NT2/D1 (cell line): ENCODE data around the gene SLC24A3.

Experiments used
- DNase-seq: peaks from one replicate; pipeline ENCODE4 v3.0.0-alpha.2; 2011; ENCODE audit warnings: low read depth, low spot score
- H3K27me3 ChIP-seq: 2 replicates; pipeline ENCODE4 v1.6.0; 2011; ENCODE audit warnings: mild to moderate bottlenecking; ENCODE audit not compliant: insufficient read length, insufficient read depth
- H3K36me3 ChIP-seq: 2 replicates; pipeline ENCODE4 v1.6.1; 2011; ENCODE audit warnings: mild to moderate bottlenecking, low read length, mixed read lengths; ENCODE audit not compliant: insufficient read depth, insufficient read length
- H3K4me1 ChIP-seq: 2 replicates; pipeline ENCODE4 v1.5.1; 2011; ENCODE audit not compliant: insufficient read depth, insufficient read length
- H3K4me3 ChIP-seq: 2 replicates; pipeline ENCODE4 v1.5.1; 2011; ENCODE audit warnings: low read depth; ENCODE audit not compliant: insufficient read length
- H3K9ac ChIP-seq: 2 replicates; pipeline ENCODE4 v1.6.0; 2011; ENCODE audit warnings: low read depth; ENCODE audit not compliant: insufficient read length
- H3K9me3 ChIP-seq: 2 replicates; pipeline ENCODE4 v1.5.1; 2011; ENCODE audit warnings: mild to moderate bottlenecking, low read length; ENCODE audit not compliant: insufficient read depth
- SUZ12 ChIP-seq: IDR thresholded peaks from 2 replicates; pipeline ENCODE4 v1.6.1; 2011; ENCODE audit not compliant: insufficient read length, insufficient read depth; ENCODE audit errors: extremely low read depth
- YY1 ChIP-seq: IDR thresholded peaks from 2 replicates; pipeline ENCODE4 v1.6.1; 2011; ENCODE audit not compliant: insufficient read length, insufficient read depth
- ZNF274 ChIP-seq: IDR thresholded peaks from 2 replicates; pipeline ENCODE4 v1.6.1; 2011; ENCODE audit warnings: mild to moderate bottlenecking, low read depth, low read length

Gene SLC24A3

DNA sequence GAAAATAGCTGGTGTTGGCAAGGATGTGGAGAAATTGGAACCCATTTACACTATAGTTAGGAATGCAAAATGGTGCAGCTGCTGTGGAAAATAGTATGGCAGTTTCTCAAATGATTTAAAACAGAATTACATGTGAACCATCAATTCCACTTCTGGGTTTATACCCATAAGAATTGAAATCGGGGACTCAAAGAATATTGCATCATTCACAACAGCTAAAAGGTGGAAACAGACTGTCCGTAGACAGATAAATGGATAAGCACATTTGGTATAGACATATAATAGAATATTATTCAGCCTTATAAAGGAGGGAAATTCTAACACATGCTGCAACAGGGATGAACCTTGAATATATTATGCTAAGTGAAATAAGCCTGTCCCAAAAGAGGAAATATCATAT is 355.7 kb downstream of the SLC24A3 start:
- no peak overlapping the region for H3K9ac ChIP-seq
- H3K4me3 ChIP-seq, result no peak overlapping the region
- H3K27me3 ChIP-seq, result no peaks in the 10 kb centered on the region
- no peaks in the 10 kb centered on the region for H3K9me3 ChIP-seq
- TF ChIP-seq SUZ12 (no peak), YY1 (no peak), ZNF274 (no peak)
- no peak for DNase-seq
- H3K36me3 ChIP-seq, result no peaks in the 10 kb centered on the region
- no peaks in the 10 kb centered on the region for H3K4me1 ChIP-seq

DNA sequence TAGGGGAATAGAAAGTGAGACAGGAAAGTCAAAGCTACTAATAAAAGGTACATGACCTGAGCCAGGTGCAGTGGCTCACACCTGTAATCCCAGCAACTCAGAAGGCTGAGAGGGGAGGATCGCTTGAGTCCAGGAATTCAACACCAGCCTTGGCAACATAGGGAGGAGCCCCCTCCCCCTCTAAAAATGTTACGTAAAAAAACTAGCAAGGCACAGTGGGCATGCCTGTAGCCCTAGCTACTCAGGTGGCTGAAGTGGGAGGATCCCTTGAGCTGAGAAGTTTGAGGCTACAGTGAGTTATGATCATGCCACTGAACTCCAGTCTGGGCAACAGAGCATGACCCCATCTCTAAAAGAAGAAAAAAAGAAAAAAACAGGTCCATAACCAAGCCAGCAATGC is 359.6 kb downstream of the SLC24A3 start:
- no peak overlapping the region for H3K9ac ChIP-seq
- H3K9me3 ChIP-seq, result no peaks in the 10 kb centered on the region
- no peaks in the 10 kb centered on the region for H3K27me3 ChIP-seq
- no peak for DNase-seq
- H3K36me3 ChIP-seq, result no peaks in the 10 kb centered on the region
- H3K4me3 ChIP-seq, result no peak overlapping the region
- TF ChIP-seq ZNF274 (no peak), YY1 (no peak), SUZ12 (no peak)
- no peaks in the 10 kb centered on the region for H3K4me1 ChIP-seq

DNA sequence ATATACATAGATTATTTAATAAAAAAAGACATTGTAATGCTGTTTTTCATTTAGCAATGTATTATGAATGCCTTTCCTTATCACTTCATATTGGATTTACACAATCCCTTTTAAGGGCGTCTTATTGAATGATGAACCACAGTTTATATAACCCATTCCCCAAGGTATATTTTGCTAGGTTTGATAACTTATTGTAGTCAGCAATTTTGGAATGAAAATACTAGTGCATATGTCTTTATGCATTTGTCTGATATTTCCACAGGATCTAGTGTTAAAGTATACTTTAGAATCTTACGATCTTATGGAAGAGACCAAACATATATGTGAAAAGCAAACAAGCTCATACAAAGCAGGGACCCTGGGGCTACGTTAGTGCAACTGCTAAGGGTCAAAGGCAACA is 365.2 kb downstream of the SLC24A3 start:
- TF ChIP-seq YY1 (no peak), SUZ12 (no peak), ZNF274 (no peak)
- H3K36me3 ChIP-seq, result no peaks in the 10 kb centered on the region
- H3K27me3 ChIP-seq, result no peaks in the 10 kb centered on the region

DNA sequence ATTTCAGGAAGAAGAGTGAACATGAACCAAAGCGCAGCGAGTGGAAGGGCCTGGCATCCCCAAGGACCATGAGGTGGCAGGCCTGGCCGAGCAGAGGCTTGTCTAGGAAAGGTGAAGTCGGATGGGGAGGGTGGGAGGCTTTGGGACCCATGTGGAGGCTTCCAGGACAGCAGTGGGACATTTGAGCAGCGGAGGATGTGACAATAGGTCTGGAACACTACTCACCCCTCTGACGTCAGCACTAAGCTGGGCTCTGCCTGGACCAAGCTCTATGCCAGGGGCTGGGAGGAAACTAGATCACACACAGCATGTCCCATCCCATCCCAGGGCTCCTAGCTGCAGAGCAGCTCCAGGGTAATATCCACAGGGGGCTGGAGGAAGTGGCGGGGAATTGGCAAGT is 370.3 kb downstream of the SLC24A3 start:
- no peaks in the 10 kb centered on the region for H3K9me3 ChIP-seq
- no peaks in the 10 kb centered on the region for H3K36me3 ChIP-seq
- H3K4me1 ChIP-seq, result peaks cover 2% of the 10 kb centered on the region
- no peak for DNase-seq
- no peak overlapping the region for H3K9ac ChIP-seq
- H3K4me3 ChIP-seq, result no peak overlapping the region
- H3K27me3 ChIP-seq, result no peaks in the 10 kb centered on the region
- TF ChIP-seq ZNF274 (no peak), SUZ12 (no peak), YY1 (no peak)

More for the DNA sequence above, 365.2 kb downstream of the SLC24A3 start:
- DNase-seq, result no peak
- H3K4me3 ChIP-seq, result no peak overlapping the region
- H3K9me3 ChIP-seq, result no peaks in the 10 kb centered on the region
- H3K9ac ChIP-seq, result no peak overlapping the region
- H3K4me1 ChIP-seq, result no peaks in the 10 kb centered on the region

DNA sequence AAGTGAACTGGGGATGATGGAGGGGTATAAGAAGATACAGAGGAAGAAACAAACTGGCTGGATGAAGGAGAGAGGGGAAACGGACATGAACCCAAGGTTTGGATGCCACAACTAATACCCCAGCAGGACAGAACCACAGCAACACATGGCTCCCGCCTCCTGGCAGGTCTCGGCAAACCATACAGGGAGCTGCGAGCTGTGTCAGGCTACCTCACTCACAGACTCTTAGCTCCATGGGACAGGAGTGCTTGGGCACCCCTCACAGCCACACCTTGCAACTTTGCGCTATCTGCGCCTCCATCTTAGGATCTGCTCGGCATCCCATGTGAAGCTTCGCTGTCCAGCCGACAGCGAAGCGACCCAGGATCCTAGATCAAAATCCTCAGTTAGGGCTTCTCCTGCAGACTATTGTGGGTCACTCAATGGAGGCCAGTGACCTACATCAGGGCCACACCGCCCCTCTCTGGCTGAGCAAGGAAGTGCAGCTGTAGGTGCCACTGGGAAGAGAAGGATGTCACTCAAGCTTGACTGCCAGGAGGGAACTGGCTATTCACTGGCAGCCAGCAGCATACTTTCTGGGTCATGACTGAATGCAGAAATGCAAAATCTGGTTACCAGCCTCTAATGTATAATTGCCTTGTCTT is 371.2 kb downstream of the SLC24A3 start:
- Histone ChIP-seq H3K9me3 (no peaks in the 10 kb centered on the region), H3K36me3 (no peaks in the 10 kb centered on the region), H3K4me3 (no peak overlapping the region), H3K27me3 (no peaks in the 10 kb centered on the region), H3K9ac (no peak overlapping the region), H3K4me1 (peaks cover 2% of the 10 kb centered on the region)
- DNase-seq, result peak; percentile 61
- no peak for TF ChIP-seq YY1
- TF ChIP-seq ZNF274, result no peak
- TF ChIP-seq SUZ12, result no peak

DNA sequence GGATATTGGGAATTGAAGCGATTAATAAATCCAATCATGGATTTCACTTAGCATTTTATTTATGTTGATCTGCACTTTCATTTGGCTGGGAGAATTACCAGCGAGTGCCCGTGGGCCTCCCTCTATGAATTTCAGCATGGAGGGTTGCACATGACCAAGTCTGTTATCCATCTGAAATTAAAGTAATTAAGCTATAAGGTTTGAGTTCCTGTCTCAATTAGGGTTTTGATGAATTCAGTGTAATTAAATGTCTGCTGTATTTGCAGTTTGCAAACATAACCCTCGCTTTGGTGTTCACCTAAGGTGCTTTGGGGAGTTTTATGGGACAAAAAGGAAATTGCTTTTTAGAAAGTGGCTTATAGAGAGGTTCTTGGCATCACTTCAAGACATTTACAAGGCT is 375.8 kb downstream of the SLC24A3 start:
- TF ChIP-seq ZNF274, result no peak
- no peak for TF ChIP-seq SUZ12
- TF ChIP-seq YY1, result no peak
- no peak for DNase-seq
- no peak overlapping the region for H3K9ac ChIP-seq
- no peaks in the 10 kb centered on the region for H3K36me3 ChIP-seq
- H3K9me3 ChIP-seq, result no peaks in the 10 kb centered on the region
- H3K27me3 ChIP-seq, result no peaks in the 10 kb centered on the region
- H3K4me3 ChIP-seq, result no peak overlapping the region
- H3K4me1 ChIP-seq, result peaks cover 2% of the 10 kb centered on the region

DNA sequence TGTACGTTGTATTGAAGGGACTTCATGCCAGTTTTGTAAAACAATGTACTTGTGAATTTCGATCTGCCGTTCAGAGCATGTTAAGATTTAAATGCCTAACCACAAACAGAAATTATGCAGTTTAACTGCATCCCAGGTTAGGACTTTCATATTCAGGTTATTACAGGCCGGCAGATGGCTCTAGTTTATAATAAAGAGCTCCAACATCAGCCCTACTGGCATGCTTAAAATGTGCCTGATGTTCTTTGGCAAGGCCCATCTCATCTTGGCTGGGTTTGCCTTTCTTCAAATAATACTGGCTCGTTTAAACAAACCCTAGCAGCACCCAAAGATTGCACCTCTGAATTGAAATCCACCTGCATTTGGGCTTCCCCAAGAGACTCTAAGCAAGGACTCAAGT is 376.3 kb downstream of the SLC24A3 start:
- no peaks in the 10 kb centered on the region for H3K27me3 ChIP-seq
- H3K9me3 ChIP-seq, result no peaks in the 10 kb centered on the region
- H3K4me3 ChIP-seq, result no peak overlapping the region
- no peak for TF ChIP-seq SUZ12
- no peak for TF ChIP-seq ZNF274
- TF ChIP-seq YY1, result no peak
- no peak for DNase-seq
- no peaks in the 10 kb centered on the region for H3K36me3 ChIP-seq
- peaks cover 2% of the 10 kb centered on the region for H3K4me1 ChIP-seq
- no peak overlapping the region for H3K9ac ChIP-seq
